Left kidney (tissue), 2 donors: Measurements from ENCODE around the gene APP. TPM values are rescaled to one million over a fixed set of nuclear protein-coding genes. Genes with fewer than 3 reads are reported as not detected.

ENCODE experiments used
- DNase-seq: peaks from one replicate; pipeline ENCODE4 v3.0.0-alpha.2; 2013
- polyA plus RNA-seq: library from polyadenylated mRNA; unstranded; fragments of 120-200 nt; gene quantifications from one replicate; pipeline ENCODE4 v1.2.1, GENCODE V29; 2013; ENCODE audit not compliant: insufficient read length

The APP gene
- polyA plus RNA-seq, 1 donor: 818 TPM

DNA sequence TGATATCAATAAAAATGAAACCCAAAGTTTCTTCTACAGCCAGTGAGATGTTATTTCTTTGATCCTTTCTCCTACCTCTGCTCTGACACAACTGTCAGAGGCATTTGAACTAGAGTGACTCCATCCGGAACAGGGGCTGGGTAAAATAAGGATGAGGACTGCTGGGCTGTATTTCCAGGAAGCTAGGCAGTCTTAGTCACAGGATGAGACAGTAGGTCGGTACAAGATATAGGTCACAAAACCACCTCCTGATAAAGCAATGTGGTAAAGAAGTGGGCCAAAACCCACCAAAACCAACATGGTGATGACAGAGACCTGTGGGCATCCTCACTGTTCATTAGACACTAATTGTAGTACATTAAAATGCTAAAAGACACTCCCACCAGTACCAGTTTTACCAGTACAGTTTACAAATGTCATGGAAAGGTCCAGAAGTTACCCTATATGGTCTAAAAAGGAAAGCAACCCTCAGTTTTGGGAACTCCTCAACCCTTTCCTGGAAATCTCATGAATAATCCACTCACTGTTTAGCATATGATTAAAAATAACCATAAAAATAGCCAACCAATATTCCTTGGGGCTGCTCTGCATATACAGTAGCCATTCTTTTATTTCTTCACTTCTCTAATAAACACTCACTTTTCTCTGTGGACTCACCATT, 339.1 kb downstream of the APP start:
- DNase-seq: no peak
